Measurements from ENCODE around the gene FOXA2.

FOXA2 gene

GRCh38 chr20:22536141-22536828 is 48.1 kb downstream of the FOXA2 start:
- no peak for DNase-seq

- no peak for DNase-seq
Measured at GRCh38 chr20:22535483-22535882, 48.9 kb downstream of the FOXA2 start.

- no peak for DNase-seq
Measured at GRCh38 chr20:22533823-22534751, 50.3 kb downstream of the FOXA2 start.

GRCh38 chr20:22532598-22532997 is 51.8 kb downstream of the FOXA2 start:
- DNase-seq = no peak

GRCh38 chr20:22531756-22532155 is 52.6 kb downstream of the FOXA2 start:
- no peak for DNase-seq

- no peak for DNase-seq
Measured at GRCh38 chr20:22531056-22531615, 53.2 kb downstream of the FOXA2 start.

All from NCI-H1092 (cell line).